SJSA1 (cell line): Measurements from ENCODE around the gene IDH2. TPM values are rescaled to one million over a fixed set of nuclear protein-coding genes. Genes with fewer than 3 reads are reported as not detected.
"Not testable (repeated sequence)": the region's sequence is repeated elsewhere in the genome, so short reads cannot be mapped to it uniquely, and the experiment has no call there.

ENCODE experiments used
- DNase-seq, 2 experiments: peaks; one replicate each; pipeline ENCODE4 v3.0.0-alpha.2; 2015 to 2020; ENCODE audit warnings: low spot score in 2 of 2, low read depth in 1 of 2
- H3K27ac ChIP-seq: fragments of 250-450 bp; sonication (Bioruptor Pico); 2 replicates; pipeline ENCODE4 v1.5.1; 2020; ENCODE audit warnings: mild to moderate bottlenecking, moderate library complexity
- H3K27me3 ChIP-seq: fragments of 250-450 bp; sonication (Bioruptor Pico); replicated peaks from 2 replicates; pipeline ENCODE4 v1.5.1; 2020; ENCODE audit warnings: mild to moderate bottlenecking, moderate library complexity
- H3K36me3 ChIP-seq: fragments of 250-450 bp; sonication (Bioruptor Pico); 2 replicates; pipeline ENCODE4 v1.5.1; 2020; ENCODE audit warnings: mild to moderate bottlenecking
- H3K4me1 ChIP-seq: fragments of 250-450 bp; sonication (Bioruptor Pico); replicated peaks from 2 replicates; pipeline ENCODE4 v1.6.1; 2021; ENCODE audit warnings: mild to moderate bottlenecking
- H3K4me3 ChIP-seq: fragments of 250-450 bp; sonication (Bioruptor Pico); 2 replicates; pipeline ENCODE4 v1.5.1; 2020; ENCODE audit warnings: mild to moderate bottlenecking
- H3K9me3 ChIP-seq: fragments of 250-450 bp; sonication (Bioruptor Pico); replicated peaks from 2 replicates; pipeline ENCODE4 v1.5.1; 2020; ENCODE audit warnings: mild to moderate bottlenecking
- total RNA-seq: library from RNA; depleted of rRNA; stranded (reverse); fragments of >200 nt; shearing (Covaris generic); gene quantifications from 2 replicates; pipeline ENCODE4 v1.2.3, GENCODE V29; 2014

Gene IDH2
- total RNA-seq, 1 experiment from 2014 or later = 66.6 TPM

GRCh38 chr15:90074023-90074422, 28.2 kb downstream of the IDH2 start:
- H3K36me3 ChIP-seq = peaks cover 9% of the 10 kb centered on the region
- H3K27me3 ChIP-seq = no peaks in the 10 kb centered on the region
- H3K27ac ChIP-seq = no peak overlapping the region
- H3K9me3 ChIP-seq = no peaks in the 10 kb centered on the region
- DNase-seq = no peak
- no peaks in the 10 kb centered on the region for H3K4me1 ChIP-seq
- no peak overlapping the region for H3K4me3 ChIP-seq

- Histone ChIP-seq H3K27ac (no peak overlapping the region), H3K36me3 (peaks cover 6% of the 10 kb centered on the region), H3K4me3 (no peak overlapping the region), H3K4me1 (no peaks in the 10 kb centered on the region), H3K27me3 (no peaks in the 10 kb centered on the region), H3K9me3 (no peaks in the 10 kb centered on the region)
- DNase-seq = no peak
Observed at GRCh38 chr15:90072978-90073640, 29.2 kb downstream of the IDH2 start.

DNA sequence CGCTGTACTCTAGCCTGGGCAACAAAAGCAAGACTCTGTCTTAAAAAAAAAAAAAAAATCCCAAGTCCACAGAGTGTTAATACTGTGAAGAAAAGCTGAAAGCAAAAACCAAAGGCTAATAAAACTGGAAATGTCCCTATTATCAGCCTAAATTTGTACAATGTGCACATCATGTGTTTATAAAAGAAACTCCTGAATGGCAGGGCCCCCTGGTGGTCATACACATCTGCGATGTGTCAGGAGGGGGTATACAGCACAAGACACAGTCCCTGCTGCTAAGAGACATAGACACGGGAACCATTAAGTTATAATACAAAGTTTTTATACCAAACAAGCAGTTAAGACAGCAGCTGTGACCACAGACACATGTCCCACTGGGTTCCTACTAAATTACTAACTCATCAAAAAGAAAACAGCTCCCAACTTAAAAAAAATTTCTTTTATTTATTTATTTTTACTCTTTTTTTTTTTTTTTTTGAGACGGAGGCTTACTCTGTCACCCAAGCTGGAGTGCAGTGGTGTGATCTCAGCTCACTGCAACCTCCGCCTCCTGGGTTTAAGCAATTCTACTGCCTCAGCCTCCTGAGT, 31.0 kb downstream of the IDH2 start:
- H3K4me3 ChIP-seq = no peak overlapping the region
- H3K27ac ChIP-seq = no peak overlapping the region
- no peaks in the 10 kb centered on the region for H3K4me1 ChIP-seq
- DNase-seq = peak; percentile 63 to 79
- no peaks in the 10 kb centered on the region for H3K9me3 ChIP-seq
- H3K27me3 ChIP-seq = no peaks in the 10 kb centered on the region
- peaks cover 5% of the 10 kb centered on the region for H3K36me3 ChIP-seq

- H3K9me3 ChIP-seq, DNase-seq, H3K36me3 ChIP-seq, H3K27ac ChIP-seq, H3K27me3 ChIP-seq, H3K4me3 ChIP-seq, H3K4me1 ChIP-seq: not testable (repeated sequence)
Observed at GRCh38 chr15:90070623-90071022, 31.6 kb downstream of the IDH2 start.

DNA sequence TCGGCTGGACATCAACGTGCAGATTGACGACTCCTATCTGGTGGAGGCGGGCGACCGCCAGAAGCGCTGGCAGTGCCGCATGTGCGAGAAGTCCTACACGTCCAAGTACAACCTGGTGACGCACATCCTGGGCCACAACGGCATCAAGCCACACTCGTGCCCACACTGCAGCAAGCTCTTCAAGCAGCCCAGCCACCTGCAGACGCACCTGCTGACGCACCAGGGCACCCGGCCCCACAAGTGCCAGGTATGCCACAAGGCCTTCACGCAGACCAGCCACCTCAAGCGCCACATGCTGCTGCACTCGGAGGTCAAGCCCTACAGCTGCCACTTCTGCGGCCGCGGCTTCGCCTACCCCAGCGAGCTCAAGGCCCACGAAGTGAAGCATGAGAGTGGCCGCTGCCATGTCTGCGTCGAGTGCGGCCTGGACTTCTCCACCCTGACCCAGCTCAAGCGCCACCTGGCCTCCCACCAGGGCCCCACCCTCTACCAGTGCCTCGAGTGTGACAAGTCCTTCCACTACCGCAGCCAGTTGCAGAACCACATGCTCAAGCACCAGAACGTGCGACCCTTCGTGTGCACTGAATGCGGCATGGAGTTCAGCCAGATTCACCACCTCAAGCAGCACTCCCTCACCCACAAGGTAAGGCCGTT, 34.2 kb downstream of the IDH2 start:
- Histone ChIP-seq H3K4me3 (no peak overlapping the region), H3K27ac (no peak overlapping the region), H3K27me3 (no peaks in the 10 kb centered on the region), H3K9me3 (no peaks in the 10 kb centered on the region), H3K36me3 (no peaks in the 10 kb centered on the region; the same call in 1 of the 2 replicates), H3K4me1 (no peaks in the 10 kb centered on the region)
- no peak for DNase-seq

DNA sequence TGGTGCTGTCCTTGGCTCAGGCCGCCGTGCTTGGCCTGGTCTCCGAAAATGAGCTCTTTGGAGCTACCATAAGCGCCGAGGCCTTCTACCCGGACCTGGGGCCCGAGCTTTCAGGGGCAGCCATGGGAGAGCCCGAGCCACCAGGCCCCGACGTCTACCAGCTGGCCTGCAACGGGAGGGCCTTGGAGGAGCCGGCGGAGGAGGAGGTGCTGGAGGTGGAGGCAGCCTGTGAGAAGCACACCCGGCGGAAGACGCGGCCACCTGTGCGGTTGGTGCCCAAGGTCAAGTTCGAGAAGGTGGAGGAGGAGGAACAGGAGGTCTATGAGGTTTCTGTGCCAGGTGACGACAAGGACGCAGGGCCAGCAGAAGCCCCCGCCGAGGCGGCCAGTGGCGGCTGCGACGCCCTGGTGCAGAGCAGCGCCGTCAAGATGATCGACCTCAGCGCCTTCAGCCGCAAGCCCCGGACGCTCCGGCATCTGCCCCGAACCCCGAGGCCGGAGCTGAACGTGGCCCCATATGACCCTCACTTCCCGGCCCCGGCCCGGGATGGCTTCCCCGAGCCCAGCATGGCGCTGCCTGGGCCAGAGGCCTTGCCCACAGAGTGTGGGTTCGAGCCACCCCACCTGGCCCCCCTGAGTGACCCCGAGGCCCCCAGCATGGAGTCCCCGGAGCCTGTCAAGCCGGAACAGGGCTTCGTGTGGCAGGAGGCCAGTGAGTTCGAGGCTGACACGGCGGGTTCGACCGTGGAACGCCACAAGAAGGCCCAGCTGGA, 34.9 kb downstream of the IDH2 start:
- no peak for DNase-seq

DNA sequence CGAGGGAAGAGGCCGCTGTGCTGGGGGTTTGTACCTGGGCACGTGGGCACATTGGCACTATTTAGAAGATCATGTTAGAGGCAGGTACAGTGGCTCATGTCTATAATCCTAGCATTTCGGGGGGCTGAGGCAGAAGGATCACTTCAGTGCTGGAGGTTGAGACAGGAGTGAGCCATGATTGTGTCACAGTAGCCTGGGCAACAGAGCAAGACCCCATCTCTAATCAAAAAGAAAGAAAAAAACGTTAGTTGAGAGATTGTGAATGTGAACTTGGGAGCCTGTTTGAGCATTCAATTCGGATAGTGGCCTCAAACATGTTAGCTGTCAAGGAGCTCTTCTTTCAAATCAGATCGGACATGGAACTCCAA, 36.6 kb downstream of the IDH2 start:
- no peaks in the 10 kb centered on the region; the same call in 1 of the 2 replicates for H3K36me3 ChIP-seq
- H3K4me1 ChIP-seq = no peaks in the 10 kb centered on the region
- no peaks in the 10 kb centered on the region for H3K9me3 ChIP-seq
- H3K27ac ChIP-seq = no peak overlapping the region
- H3K4me3 ChIP-seq = no peak overlapping the region
- H3K27me3 ChIP-seq = no peaks in the 10 kb centered on the region
- no peak for DNase-seq

More for the DNA sequence above, 34.9 kb downstream of the IDH2 start:
- Histone ChIP-seq H3K9me3 (no peaks in the 10 kb centered on the region), H3K27ac (no peak overlapping the region), H3K27me3 (no peaks in the 10 kb centered on the region), H3K36me3 (no peaks in the 10 kb centered on the region; the same call in 1 of the 2 replicates), H3K4me1 (no peaks in the 10 kb centered on the region), H3K4me3 (no peak overlapping the region)

DNA sequence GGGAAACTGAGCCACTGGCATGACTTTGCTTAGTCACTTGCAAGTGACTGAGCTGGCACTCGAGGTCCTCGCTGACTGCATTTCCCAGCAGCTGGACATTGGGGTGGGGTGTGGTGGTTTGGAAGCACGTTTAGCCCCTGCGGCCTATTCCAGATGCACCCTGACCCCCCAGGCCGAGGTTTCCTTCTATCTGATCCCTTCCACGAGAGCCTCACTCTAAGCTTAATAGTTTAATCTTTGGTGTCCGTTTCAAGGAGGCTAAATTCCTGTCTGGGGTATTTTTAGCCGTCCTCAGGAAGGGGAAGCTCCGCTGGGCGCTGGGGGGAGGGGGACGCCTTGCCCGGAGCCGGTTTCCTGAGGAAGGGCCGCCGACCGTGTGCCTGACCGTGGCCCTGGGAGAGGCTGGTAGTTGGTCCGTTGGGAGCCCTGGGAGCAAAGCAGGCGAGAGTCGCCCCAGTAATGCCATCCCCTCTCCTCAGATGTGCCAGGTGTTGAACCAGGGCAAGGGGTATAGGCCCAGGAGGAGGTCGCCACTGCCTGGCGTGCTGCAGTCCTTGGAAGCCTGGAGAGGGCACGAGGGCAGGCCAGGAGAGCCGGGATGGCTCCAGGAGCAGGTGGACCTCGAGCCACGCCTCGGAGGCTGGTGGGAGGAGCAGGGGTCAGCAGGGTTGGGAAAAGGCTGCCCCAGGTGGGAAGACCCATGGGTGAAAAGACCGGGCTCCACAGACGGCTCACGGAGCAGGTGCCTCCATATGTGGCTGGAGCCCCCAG, 37.2 kb downstream of the IDH2 start:
- no peaks in the 10 kb centered on the region; the same call in 1 of the 2 replicates for H3K36me3 ChIP-seq
- no peaks in the 10 kb centered on the region for H3K9me3 ChIP-seq
- H3K27ac ChIP-seq = no peak overlapping the region
- no peak for DNase-seq
- H3K4me1 ChIP-seq = no peaks in the 10 kb centered on the region
- no peak overlapping the region for H3K4me3 ChIP-seq
- no peaks in the 10 kb centered on the region for H3K27me3 ChIP-seq

GRCh38 chr15:90063770-90064247, 38.5 kb downstream of the IDH2 start:
- no peaks in the 10 kb centered on the region for H3K4me1 ChIP-seq
- no peak for DNase-seq
- no peaks in the 10 kb centered on the region for H3K9me3 ChIP-seq
- no peak overlapping the region for H3K4me3 ChIP-seq
- H3K27ac ChIP-seq = no peak overlapping the region
- no peaks in the 10 kb centered on the region; the same call in 1 of the 2 replicates for H3K36me3 ChIP-seq
- no peaks in the 10 kb centered on the region for H3K27me3 ChIP-seq

DNA sequence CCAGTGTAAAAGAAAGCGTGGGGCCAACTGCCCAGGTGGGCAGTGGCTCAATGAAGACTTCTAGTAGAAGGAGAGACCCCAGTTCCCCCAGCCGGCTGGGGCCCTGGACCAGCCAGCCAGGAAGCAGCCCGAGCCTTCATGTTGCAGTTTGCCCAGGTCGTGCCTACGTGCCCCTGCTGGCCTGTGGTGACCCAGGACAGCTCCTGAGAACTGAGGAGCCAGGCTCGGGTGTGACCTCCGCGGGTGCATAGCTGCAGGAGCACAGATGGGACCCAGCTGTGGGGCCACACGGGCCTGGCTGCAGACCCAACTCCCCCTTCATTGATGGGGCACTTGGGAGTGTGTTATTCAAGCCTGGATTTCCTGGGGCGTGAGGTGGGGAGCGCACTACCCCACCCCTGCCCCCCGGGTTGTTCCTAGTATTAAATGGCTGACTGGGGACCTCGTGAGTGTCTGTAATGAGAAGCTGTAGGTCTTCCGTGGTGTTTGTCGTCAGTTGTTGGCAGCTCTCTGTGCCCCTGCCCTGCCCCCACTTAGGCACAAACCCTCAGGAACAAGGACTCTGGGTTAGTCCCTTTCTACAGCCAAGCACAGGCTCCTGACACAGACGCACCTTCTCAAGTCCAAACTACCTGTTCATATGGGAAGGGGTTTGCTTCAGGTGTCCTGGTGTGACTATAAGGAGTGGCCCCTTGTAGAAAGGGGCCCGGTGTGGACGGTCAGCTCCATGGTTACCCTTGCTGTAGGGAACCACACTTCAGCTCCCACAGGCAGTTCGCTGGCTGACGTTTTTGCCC, 39.1 kb downstream of the IDH2 start:
- DNase-seq = no peak
- Histone ChIP-seq H3K9me3 (no peaks in the 10 kb centered on the region), H3K27ac (no peak overlapping the region), H3K36me3 (no peaks in the 10 kb centered on the region; the same call in 1 of the 2 replicates), H3K27me3 (no peaks in the 10 kb centered on the region), H3K4me3 (no peak overlapping the region), H3K4me1 (no peaks in the 10 kb centered on the region)

DNA sequence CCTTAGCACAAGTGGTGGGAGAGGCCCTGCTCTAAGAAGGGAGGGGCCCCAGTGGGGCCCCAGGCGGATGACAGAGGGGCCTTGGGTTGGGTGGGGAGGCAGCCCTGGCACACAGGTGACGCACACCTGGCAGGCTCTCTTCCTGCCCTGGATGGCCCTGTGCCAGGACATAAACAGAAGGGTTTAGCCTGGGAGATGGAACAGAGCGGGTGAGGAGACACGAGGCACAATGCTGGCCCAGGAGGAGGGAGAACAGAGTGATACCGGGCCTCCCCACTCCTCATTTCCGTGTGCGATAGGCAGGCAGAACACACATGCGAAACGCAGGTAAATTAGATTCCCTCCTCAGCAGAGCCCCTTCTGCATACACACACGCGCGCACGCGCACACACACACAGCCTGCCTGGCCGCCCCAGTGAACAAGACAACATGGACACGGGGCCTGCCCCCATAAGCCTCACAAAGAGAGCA, 39.8 kb downstream of the IDH2 start:
- H3K27me3 ChIP-seq = no peaks in the 10 kb centered on the region
- no peak for DNase-seq
- no peak overlapping the region for H3K27ac ChIP-seq
- no peaks in the 10 kb centered on the region for H3K9me3 ChIP-seq
- no peaks in the 10 kb centered on the region for H3K4me1 ChIP-seq
- H3K4me3 ChIP-seq = no peak overlapping the region
- no peaks in the 10 kb centered on the region for H3K36me3 ChIP-seq

- H3K9me3 ChIP-seq = no peaks in the 10 kb centered on the region
- H3K36me3 ChIP-seq = no peaks in the 10 kb centered on the region
- DNase-seq = no peak
- H3K27ac ChIP-seq = no peak overlapping the region
- H3K27me3 ChIP-seq = no peaks in the 10 kb centered on the region
- no peak overlapping the region for H3K4me3 ChIP-seq
- H3K4me1 ChIP-seq = no peaks in the 10 kb centered on the region
Observed at GRCh38 chr15:90062023-90062442, 40.2 kb downstream of the IDH2 start.
